Stimulated activated CD4-positive, alpha-beta T cell treated with anti-CD3 and anti-CD28 coated beads, Interleukin-12 subunit alpha, Interleukin-12 subunit beta, amount 100 ng/mL, for 4 hours (primary cell): Measurements from ENCODE around the gene ASF1B.
A peak's percentile ranks its signal among the peaks of the same experiment; 100 is the strongest.

Experiments
- DNase-seq: peaks from one replicate; pipeline ENCODE4 v3.0.0-alpha.2; 2020

Gene ASF1B

GRCh38 chr19:14081797-14082674, 54.4 kb downstream of the ASF1B start:
- peak; percentile 34 for DNase-seq

DNA sequence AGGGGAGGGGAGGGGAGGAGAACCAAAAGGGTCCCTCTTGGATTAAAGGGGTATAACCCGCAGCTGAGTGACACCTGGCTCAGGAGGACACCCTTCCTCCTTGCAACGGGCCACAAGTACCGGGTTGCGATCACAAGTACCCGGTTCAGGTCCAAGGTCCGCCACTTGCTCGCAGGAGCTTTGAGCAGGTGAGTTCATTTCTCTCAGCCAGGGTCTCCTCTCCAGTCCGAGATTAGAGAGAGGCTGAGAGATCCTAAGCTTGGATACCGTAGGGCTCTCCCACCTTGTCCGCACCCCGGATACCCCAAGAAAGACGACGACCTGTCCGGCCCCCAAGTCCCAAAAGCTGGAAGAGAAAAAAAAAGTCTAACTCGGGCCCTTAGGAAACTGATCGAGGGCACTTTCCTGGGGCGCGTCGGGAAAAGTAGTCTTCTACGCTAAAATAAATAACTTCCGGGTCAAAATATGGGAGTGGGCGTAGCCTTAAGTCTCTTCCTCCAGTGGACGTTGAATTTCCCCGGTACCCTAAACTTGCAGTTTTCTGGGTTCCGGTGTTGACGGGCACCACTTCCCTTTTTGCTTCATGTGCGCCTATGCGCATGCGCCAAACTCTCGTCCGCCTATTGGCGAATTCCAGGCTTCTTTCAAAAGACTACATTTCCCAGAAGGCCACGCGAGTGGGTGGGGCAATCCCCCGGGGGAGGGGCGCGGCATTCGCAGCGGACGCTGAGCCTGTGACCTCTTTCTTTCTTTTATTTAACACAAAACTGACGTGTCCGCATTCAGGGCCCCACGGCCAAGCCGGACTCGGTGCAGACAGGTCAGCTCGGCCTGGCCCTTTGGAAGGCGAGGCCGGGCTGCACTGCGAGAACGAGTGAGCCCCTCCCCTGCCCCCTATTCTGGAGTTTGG, 55.2 kb downstream of the ASF1B start:
- peak; percentile 97 for DNase-seq

- DNase-seq: no peak
These were observed 58.0 kb downstream of the ASF1B start for GRCh38 chr19:14078411-14078810.

- no peak for DNase-seq
These were observed 62.2 kb downstream of the ASF1B start for GRCh38 chr19:14073925-14074838.

DNA sequence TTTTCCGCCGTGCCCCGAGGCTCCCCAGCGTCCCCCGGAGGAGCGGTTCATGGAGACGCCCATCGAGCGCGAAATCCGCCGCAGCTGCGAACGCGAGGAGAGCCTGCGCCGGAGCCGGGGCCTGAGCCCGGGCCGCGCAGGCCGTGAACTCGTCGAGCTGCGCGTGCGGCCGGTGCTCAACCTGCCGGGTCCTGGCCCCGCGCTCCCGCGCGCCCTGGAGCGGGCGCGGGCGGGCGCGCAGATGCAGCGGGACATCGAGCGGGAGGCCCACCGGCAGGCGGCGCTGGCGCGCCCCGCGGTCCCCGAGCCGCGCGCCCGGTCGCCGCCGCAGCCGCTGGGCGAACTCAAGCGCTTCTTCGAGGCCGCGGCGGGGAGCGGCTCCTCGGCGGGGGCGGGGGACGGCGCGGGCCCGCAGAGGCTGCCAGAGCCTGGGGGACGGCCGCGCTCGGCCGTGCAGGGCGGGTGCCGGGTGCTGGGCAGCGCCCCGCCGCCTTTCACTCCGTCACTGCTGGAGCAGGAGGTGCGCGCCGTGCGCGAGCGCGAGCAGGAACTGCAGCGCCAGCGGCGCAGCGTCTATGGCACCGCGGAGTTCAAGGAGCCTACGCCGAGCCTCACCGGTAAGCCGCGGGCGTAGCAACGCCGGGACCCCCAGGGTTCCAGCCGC, 63.0 kb downstream of the ASF1B start:
- peak; percentile 77 for DNase-seq

DNA sequence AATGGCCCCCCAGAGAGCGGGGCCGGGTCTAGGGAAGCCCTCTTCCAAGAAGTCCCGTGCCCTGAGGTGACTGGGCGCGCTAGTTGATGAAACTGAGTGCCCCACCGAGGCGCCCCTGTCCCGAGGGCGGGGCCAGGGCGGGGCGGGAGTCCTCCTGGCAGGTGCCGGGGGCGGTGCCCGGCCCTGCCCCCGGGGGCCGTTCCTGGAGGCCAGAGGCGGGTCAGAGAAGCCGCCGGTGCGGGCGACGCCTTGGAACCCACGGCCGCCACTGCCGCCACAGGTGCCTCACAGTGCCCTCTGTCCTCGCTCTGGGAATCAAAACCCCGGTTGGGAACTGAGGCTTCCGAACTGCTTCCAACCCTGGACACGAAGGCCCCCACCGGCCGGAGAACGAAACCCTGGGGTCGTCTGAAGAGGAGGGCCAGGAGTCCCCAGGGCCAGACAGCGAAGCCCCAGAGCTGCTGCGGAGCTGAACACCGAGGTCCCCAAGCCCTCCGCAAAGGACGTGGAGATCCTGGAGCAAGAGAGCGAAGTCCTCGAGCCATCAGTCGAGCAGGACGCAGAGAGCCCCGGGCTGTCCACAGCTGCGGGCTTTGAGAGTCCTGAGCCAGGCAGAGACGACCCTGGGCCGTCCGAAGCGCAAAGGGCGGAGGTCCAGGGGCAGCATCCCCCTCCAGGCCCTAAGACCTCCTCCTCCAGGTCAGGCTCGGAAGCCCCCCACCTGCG, 63.7 kb downstream of the ASF1B start, which contains the start of gene MISP3:
Gene MISP3 (plus strand): TSS at position 252 of the 726 bp plus-strand sequence. CDS start 524 bp downstream, outside the sequence.
- DNase-seq: peak; percentile 39

DNA sequence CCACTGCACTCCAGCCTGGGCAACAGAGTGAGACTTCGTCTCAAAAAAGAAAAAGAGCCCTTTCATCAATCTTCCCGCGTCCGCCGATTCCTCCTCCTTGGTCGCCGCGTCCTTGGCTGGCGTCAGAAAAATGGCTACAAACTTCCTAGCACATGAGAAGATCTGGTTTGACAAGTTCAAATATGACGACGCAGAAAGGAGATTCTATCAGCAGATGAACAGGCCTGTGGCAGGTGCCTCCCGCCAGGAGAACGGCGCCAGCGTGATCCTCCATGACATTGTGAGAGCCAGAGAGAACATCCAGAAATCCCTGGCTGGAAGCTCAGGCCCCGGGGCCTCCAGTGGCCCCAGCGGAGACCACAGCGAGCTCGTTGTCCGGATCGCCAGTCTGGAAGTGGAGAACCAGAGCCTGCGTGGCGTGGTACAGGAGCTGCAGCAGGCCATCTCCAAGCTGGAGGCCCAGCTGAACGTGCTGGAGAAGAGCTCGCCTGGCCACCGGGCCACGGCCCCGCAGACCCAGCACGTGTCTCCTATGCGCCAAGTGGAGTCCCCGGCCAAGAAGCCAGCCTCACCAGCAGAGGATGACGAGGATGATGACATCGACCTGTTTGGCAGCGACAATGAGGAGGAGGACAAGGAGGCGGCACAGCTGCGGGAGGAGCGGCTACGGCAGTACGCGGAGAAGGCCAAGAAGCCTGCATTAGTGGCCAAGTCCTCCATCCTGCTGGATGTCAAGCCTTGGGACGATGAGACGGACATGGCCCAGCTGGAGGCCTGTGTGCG, 65.9 kb downstream of the ASF1B start:
- no peak for DNase-seq
